RWPE2 (cell line): ENCODE results near the gene FAM107B.

Source experiments
- ATAC-seq: fragments of 200-7000 bp; cut with Tn5 transposase; 3 replicates; pipeline ENCODE4 v1.9.1; 2021; ENCODE audit warnings: low read depth
- DNase-seq: peaks from one replicate; pipeline ENCODE4 v3.0.0-alpha.2; 2020; ENCODE audit warnings: low spot score
- H3K27ac ChIP-seq: fragments of 450-650 bp; 2 replicates; pipeline ENCODE4 v1.5.1; 2017; ENCODE audit warnings: mild to moderate bottlenecking; ENCODE audit not compliant: poor library complexity, severe bottlenecking
- H3K27me3 ChIP-seq: fragments of 250-450 bp; sonication (Bioruptor Pico); 2 replicates; pipeline ENCODE4 v1.5.1; 2021; ENCODE audit warnings: mild to moderate bottlenecking, moderate library complexity; ENCODE audit not compliant: insufficient read depth, poor library complexity, severe bottlenecking
- H3K36me3 ChIP-seq: fragments of 250-450 bp; sonication (Bioruptor Pico); 2 replicates; pipeline ENCODE4 v1.5.1; 2020; ENCODE audit warnings: low read depth, mild to moderate bottlenecking, moderate library complexity
- H3K4me1 ChIP-seq: fragments of 250-450 bp; sonication (Bioruptor Pico); 2 replicates; pipeline ENCODE4 v1.5.1; 2021; ENCODE audit warnings: mild to moderate bottlenecking, moderate library complexity; ENCODE audit not compliant: insufficient read depth, poor library complexity, severe bottlenecking
- H3K4me3 ChIP-seq: fragments of 250-450 bp; sonication (Bioruptor Pico); 2 replicates; pipeline ENCODE4 v1.5.1; 2021; ENCODE audit warnings: mild to moderate bottlenecking, moderate library complexity; ENCODE audit not compliant: severe bottlenecking
- H3K9me3 ChIP-seq: fragments of 250-450 bp; sonication (Bioruptor Pico); 2 replicates; pipeline ENCODE4 v1.5.1; 2021; ENCODE audit warnings: mild to moderate bottlenecking, moderate library complexity; ENCODE audit not compliant: severe bottlenecking
- CTCF ChIP-seq: fragments of 450-650 bp; IDR thresholded peaks from one replicate; pipeline ENCODE4 v1.5.1; 2017; ENCODE audit warnings: mild to moderate bottlenecking, moderate library complexity; ENCODE audit not compliant: poor library complexity, severe bottlenecking

FAM107B gene

GRCh38 chr10:14772399-14772798 lies 2.3 kb downstream of the FAM107B start:
- DNase-seq (no peak), ATAC-seq (no peak)
- Histone ChIP-seq H3K36me3 (no peaks in the 10 kb centered on the region), H3K4me3 (no peak overlapping the region), H3K27ac (no peak overlapping the region), H3K4me1 (no peaks in the 10 kb centered on the region), H3K9me3 (no peaks in the 10 kb centered on the region), H3K27me3 (no peaks in the 10 kb centered on the region)
- no peak for TF ChIP-seq CTCF

GRCh38 chr10:14770927-14771326 lies 3.8 kb downstream of the FAM107B start:
- H3K27ac ChIP-seq, result no peak overlapping the region
- no peak overlapping the region for H3K4me3 ChIP-seq
- no peak for TF ChIP-seq CTCF
- no peaks in the 10 kb centered on the region for H3K9me3 ChIP-seq
- H3K27me3 ChIP-seq, result no peaks in the 10 kb centered on the region
- no peaks in the 10 kb centered on the region for H3K36me3 ChIP-seq
- H3K4me1 ChIP-seq, result no peaks in the 10 kb centered on the region
- no peak for ATAC-seq
- DNase-seq, result no peak

DNA sequence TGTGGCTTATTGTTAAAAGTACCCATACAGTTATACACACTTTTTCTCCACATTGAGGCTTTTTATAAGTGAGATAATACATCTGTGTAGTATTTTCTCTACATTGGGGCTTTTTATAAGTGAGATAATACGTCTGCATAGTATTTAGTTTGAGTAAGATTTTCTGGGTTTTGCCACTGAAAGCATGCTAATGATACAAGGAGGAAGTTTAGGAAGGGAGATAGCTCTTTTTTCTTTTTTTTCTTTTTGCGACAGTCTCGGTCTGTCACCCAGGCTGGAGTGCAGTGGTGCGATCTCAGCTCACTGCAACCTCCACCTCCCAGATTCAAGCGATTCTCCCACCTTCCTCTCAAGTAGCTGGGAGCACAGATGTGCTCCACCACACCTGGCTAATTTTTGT lies 13.3 kb downstream of the FAM107B start:
- H3K27me3 ChIP-seq, result no peaks in the 10 kb centered on the region

DNA sequence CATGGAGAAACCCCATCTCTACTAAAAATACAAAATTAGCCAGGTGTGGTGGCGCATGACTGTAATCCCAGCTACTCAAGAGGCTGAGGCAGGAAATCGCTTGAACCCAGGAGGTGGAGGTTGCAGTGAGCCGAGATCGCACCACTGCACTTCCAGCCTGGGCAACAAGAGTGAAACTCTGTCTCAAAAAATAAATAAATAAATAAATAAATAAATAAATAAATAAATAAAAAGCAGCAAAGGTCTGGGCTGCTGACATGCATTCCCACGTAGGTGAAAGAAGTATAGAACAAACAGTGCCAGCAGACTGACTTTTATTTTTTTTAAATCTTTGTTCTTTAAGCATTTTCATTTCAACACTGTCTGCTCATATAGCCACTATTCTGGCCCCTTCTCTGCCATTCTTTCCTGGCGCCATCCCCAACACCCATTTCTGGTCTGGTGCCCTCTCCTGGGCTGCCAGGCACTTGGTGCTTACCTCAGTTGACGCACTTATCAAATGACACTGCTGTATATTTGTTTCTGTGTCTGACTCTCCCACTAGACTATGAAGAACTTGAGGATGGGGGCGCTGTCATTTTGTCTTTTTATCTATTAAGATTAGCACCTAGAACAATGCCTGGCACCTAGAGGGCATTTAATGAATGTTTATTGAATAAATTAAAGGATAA lies 15.6 kb downstream of the FAM107B start:
- Histone ChIP-seq H3K4me1 (no peaks in the 10 kb centered on the region), H3K4me3 (no peak overlapping the region), H3K27ac (no peak overlapping the region), H3K27me3 (no peaks in the 10 kb centered on the region), H3K36me3 (no peaks in the 10 kb centered on the region), H3K9me3 (no peaks in the 10 kb centered on the region)
- DNase-seq (no peak), ATAC-seq (no peak)
- TF ChIP-seq CTCF, result no peak

More for the DNA sequence above, 13.3 kb downstream of the FAM107B start:
- H3K9me3 ChIP-seq, result no peaks in the 10 kb centered on the region
- no peak for TF ChIP-seq CTCF
- H3K36me3 ChIP-seq, result no peaks in the 10 kb centered on the region
- no peak for DNase-seq
- no peaks in the 10 kb centered on the region for H3K4me1 ChIP-seq
- no peak for ATAC-seq
- no peak overlapping the region for H3K4me3 ChIP-seq
- H3K27ac ChIP-seq, result no peak overlapping the region

GRCh38 chr10:14758451-14758850 lies 16.2 kb downstream of the FAM107B start:
- no peak overlapping the region for H3K4me3 ChIP-seq
- no peaks in the 10 kb centered on the region for H3K4me1 ChIP-seq
- H3K9me3 ChIP-seq, result peaks cover 1% of the 10 kb centered on the region
- no peaks in the 10 kb centered on the region for H3K27me3 ChIP-seq
- H3K27ac ChIP-seq, result no peak overlapping the region
- DNase-seq, result no peak
- TF ChIP-seq CTCF, result no peak
- no peaks in the 10 kb centered on the region for H3K36me3 ChIP-seq
- no peak for ATAC-seq
